OCI-LY7 (cell line): ENCODE data around the gene LRRC73. TPM values are rescaled to one million over a fixed set of nuclear protein-coding genes. Genes with fewer than 3 reads are reported as not detected.

ENCODE experiments used
- BruUV-seq: library from RNA; stranded (reverse); fragments of 400-500 nt; replicated peaks from 2 replicates; lab custom pipeline; 2021; lab: Mats Ljungman, UMichigan
- CTCF ChIA-PET: fragments of 300-600 bp; sonication (Branson Sonifier 250); formaldehyde crosslinking; loops from one replicate; lab custom pipeline; 2022; ENCODE audit warnings: antibody characterized with exemption; ENCODE audit not compliant: unreplicated experiment; lab: Charles Lee
- POLR2A ChIA-PET: fragments of 300-600 bp; sonication (Branson Sonifier 250); formaldehyde crosslinking; loops from one replicate; lab custom pipeline; 2022; ENCODE audit warnings: antibody characterized with exemption; lab: Charles Lee
- DNase-seq: peaks from one replicate; pipeline ENCODE4 v3.0.0-alpha.2; 2015; ENCODE audit warnings: low spot score
- H2AFZ ChIP-seq: fragments of 200-600 bp; sonication (generic), shearing (Covaris generic); 2 replicates; pipeline ENCODE4 v1.6.1; 2014; ENCODE audit warnings: mild to moderate bottlenecking, antibody characterized with exemption, low read length, moderate library complexity
- H3K27ac ChIP-seq: fragments of 200-600 bp; sonication (generic); 2 replicates; pipeline ENCODE4 v1.5.1; 2014; ENCODE audit warnings: mixed run types, low read depth, mild to moderate bottlenecking, moderate library complexity, low read length, inconsistent platforms; ENCODE audit not compliant: poor library complexity, severe bottlenecking
- H3K36me3 ChIP-seq: fragments of 200-600 bp; sonication (generic); 2 replicates; pipeline ENCODE4 v1.6.1; 2014; ENCODE audit warnings: mild to moderate bottlenecking, antibody characterized with exemption, low read length, moderate library complexity, mixed read lengths; ENCODE audit not compliant: insufficient read depth
- H3K4me1 ChIP-seq: fragments of 200-600 bp; sonication (generic); 2 replicates; pipeline ENCODE4 v1.5.1; 2014; ENCODE audit warnings: mild to moderate bottlenecking, low read length; ENCODE audit not compliant: insufficient read depth, poor library complexity, severe bottlenecking
- H3K4me2 ChIP-seq: fragments of 200-600 bp; sonication (generic); 2 replicates; pipeline ENCODE4 v1.6.1; 2014; ENCODE audit warnings: mild to moderate bottlenecking, low read length
- H3K4me3 ChIP-seq: fragments of 200-600 bp; sonication (generic); 2 replicates; pipeline ENCODE4 v1.5.1; 2014; ENCODE audit warnings: mild to moderate bottlenecking, low read depth, low read length; ENCODE audit not compliant: poor library complexity, severe bottlenecking
- H3K79me2 ChIP-seq: fragments of 200-600 bp; sonication (generic); 2 replicates; pipeline ENCODE4 v1.6.1; 2016; ENCODE audit warnings: low read depth, mild to moderate bottlenecking, low read length, moderate library complexity, mixed read lengths; ENCODE audit not compliant: insufficient read depth
- H3K9me2 ChIP-seq: fragments of 200-600 bp; sonication (generic); 2 replicates; pipeline ENCODE4 v1.6.1; 2016; ENCODE audit warnings: mild to moderate bottlenecking, low read length, mixed read lengths; ENCODE audit not compliant: insufficient read depth
- H3K9me3 ChIP-seq: fragments of 200-600 bp; sonication (generic); 2 replicates; pipeline ENCODE4 v1.6.1; 2014; ENCODE audit warnings: mild to moderate bottlenecking, mixed run types, low read length, mixed read lengths
- H4K20me1 ChIP-seq: fragments of 200-600 bp; sonication (generic); 2 replicates; pipeline ENCODE4 v1.6.1; 2014; ENCODE audit warnings: mild to moderate bottlenecking, antibody characterized with exemption, low read length, moderate library complexity, mixed read lengths; ENCODE audit not compliant: insufficient read depth
- CTCF ChIP-seq: fragments of 200-600 bp; sonication (generic); conservative IDR thresholded peaks from 2 replicates; pipeline ENCODE4 v1.5.1; 2014; ENCODE audit warnings: mild to moderate bottlenecking, antibody characterized with exemption, low read length, moderate library complexity, mixed read lengths
- EZH2phosphoT487 ChIP-seq: fragments of 200-600 bp; sonication (generic); IDR thresholded peaks from 2 replicates; pipeline ENCODE4 v1.6.1; 2018; ENCODE audit warnings: low read depth, borderline replicate concordance, mild to moderate bottlenecking, mixed run types, antibody characterized with exemption, low read length, moderate library complexity, mixed read lengths
- intact Hi-C: fragments of 100-400 bp; cut with micrococcal nuclease; formaldehyde crosslinking; loops from one replicate; pipeline ENCODE4 v1.10.0; 2022; ENCODE audit not compliant: unreplicated experiment
- total RNA-seq, 2 experiments: library from RNA; depleted of rRNA in 1 of 2; stranded (reverse); fragments of >200 nt in 1 of 2; shearing (Covaris generic) in 1 of 2; gene quantifications; 2 replicates each; pipeline ENCODE4 v1.2.3, GENCODE V29; 2014 to 2022

Gene LRRC73
- total RNA-seq, 2 experiments from 2014 or later = 0.19 to 0.25 TPM

GRCh38 chr6:43510827-43511163 is 649 bp upstream of the LRRC73 start:
- no TSS peak for BruUV-seq

GRCh38 chr6:43509142-43509983 is 783 bp downstream of the LRRC73 start:
- DNase-seq = no peak
- TF ChIP-seq EZH2phosphoT487 (no peak), CTCF (no peak)

More at GRCh38 chr6:43510827-43511163, 649 bp upstream of the LRRC73 start:
- Histone ChIP-seq H4K20me1 (no peaks in the 10 kb centered on the region), H3K79me2 (peaks cover 6% of the 10 kb centered on the region; the same call in 1 of the 2 replicates), H3K9me2 (no peaks in the 10 kb centered on the region), H3K4me1 (peaks cover 6% of the 10 kb centered on the region), H3K36me3 (peaks cover 42% of the 10 kb centered on the region), H3K9me3 (no peaks in the 10 kb centered on the region), H3K27ac (no peak overlapping the region), H2AFZ (no peak overlapping the region), H3K4me2 (no peak overlapping the region), H3K4me3 (no peak overlapping the region)
- DNase-seq = no peak
- CTCF ChIA-PET = interaction anchor here (0.5 kb wide), 1 partner anchor 19 kb away, joined by 3 read pairs; no protein-coding TSS in a partner anchor
- TF ChIP-seq CTCF (no peak), EZH2phosphoT487 (no peak)
- intact Hi-C loops = loop anchor here (10.0 kb wide), 1 partner anchor 564 kb away; no protein-coding TSS in a partner anchor
- POLR2A ChIA-PET = no interaction called here

More at GRCh38 chr6:43509142-43509983, 783 bp downstream of the LRRC73 start:
- ChIA-PET CTCF (no interaction called here), POLR2A (no interaction called here)
- H3K4me3 ChIP-seq = peak overlapping the region; percentile 53
- peaks cover 47% of the 10 kb centered on the region for H3K36me3 ChIP-seq
- H3K27ac ChIP-seq = no peak overlapping the region
- H3K79me2 ChIP-seq = no peaks in the 10 kb centered on the region
- peak overlapping the region; percentile 62 for H3K4me2 ChIP-seq
- H3K4me1 ChIP-seq = no peaks in the 10 kb centered on the region
- intact Hi-C loops = loop anchor here (10.0 kb wide), 1 partner anchor 435 kb away; the partner anchor contains the start of gene PTK7
- H3K9me3 ChIP-seq = no peaks in the 10 kb centered on the region
- no TSS peak for BruUV-seq
- H4K20me1 ChIP-seq = no peaks in the 10 kb centered on the region
- no peak overlapping the region for H2AFZ ChIP-seq
- H3K9me2 ChIP-seq = no peaks in the 10 kb centered on the region
